ENCODE data around the gene KATNA1.

KATNA1 gene

GRCh38 chr6:149545754-149546471, 102.6 kb downstream of the KATNA1 start, which contains the start of gene PPIL4:
Gene PPIL4 (minus strand): TSS chr6:149546043. CDS start chr6:149546005, 38 bp downstream.
- H3K4me3 ChIP-seq (ENCODE audit: control insufficient read depth, low read depth, low read length), result peak within 1 kb of the TSS; percentile 90
- DNase-seq (ENCODE audit: low read depth), result peak; percentile 92
- peak; percentile 69 for TF ChIP-seq CTCF (conservative IDR thresholded peaks at IDR 0.05; ENCODE audit: control insufficient read depth, insufficient read depth, low read depth, low read length)

DNA sequence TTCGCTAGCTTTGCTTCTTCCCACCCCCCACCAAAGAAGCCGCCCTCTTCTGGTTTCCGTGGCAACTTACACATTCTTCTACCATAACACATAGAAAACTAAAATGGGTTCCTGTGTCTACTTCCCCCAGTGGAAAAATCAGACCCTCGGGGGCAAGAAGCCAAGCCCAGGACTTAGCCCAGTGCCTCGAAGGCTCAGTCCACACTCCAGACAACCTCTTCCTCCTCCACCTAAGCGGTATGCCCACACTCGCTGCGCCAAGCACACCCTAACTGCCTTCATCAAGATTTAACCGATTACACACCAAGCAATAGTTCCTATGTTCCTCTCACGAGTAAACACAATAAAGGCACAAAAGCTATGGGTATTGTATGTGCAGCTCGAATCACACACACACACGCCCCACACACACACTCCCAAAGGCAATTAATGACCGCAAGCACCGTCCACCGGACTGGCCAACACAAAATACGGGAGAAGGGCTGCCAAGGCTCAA, 103.2 kb downstream of the KATNA1 start:
- TF ChIP-seq CTCF (conservative IDR thresholded peaks at IDR 0.05; ENCODE audit: control insufficient read depth, insufficient read depth, low read depth, low read length), result no peak
- DNase-seq (ENCODE audit: low read depth), result peak; percentile 71
- H3K4me3 ChIP-seq (ENCODE audit: control insufficient read depth, low read depth, low read length), result peak overlapping the region; percentile 90
